B cell (primary cell): ENCODE data around the gene NOTCH4. TPM values are rescaled to one million over a fixed set of nuclear protein-coding genes. Genes with fewer than 3 reads are reported as not detected.

Experiments used
- ATAC-seq: fragments of 200-7000 bp; cut with Tn5 transposase; one replicate; pipeline ENCODE4 v1.10.0; 2021; ENCODE audit warnings: low read depth, mild to moderate bottlenecking, moderate number of reproducible peaks, moderate library complexity
- CTCF ChIA-PET: fragments of 350-600 bp; sonication (Branson Sonifier 250); formaldehyde crosslinking; loops from one replicate; lab custom pipeline; 2021; ENCODE audit warnings: antibody characterized with exemption, inconsistent platforms; lab: Charles Lee
- POLR2A ChIA-PET: fragments of 350-600 bp; sonication (Branson Sonifier 250); formaldehyde crosslinking; loops from one replicate; lab custom pipeline; 2021; ENCODE audit warnings: antibody characterized with exemption; lab: Charles Lee
- DNase-seq: peaks from one replicate; pipeline ENCODE4 v3.0.0; 2013
- H2AFZ ChIP-seq: 2 replicates; pipeline ENCODE4 v1.6.1; 2012; ENCODE audit warnings: mild to moderate bottlenecking, low read depth, low read length; ENCODE audit not compliant: insufficient read depth, poor library complexity, severe bottlenecking
- H3K27ac ChIP-seq, 2 donors: 1 replicate in 1 of 2; 2 replicates in 1 of 2; pipeline ENCODE4 v1.5.1; 2012 to 2013; ENCODE audit warnings: low read length in 2 of 2, mild to moderate bottlenecking in 2 of 2, moderate library complexity in 1 of 2
- H3K27me3 ChIP-seq, 4 experiments: fragments of 200-600 bp in 1 of 4; sonication (generic) in 1 of 4; replicated peaks in 1 of 4; 1 replicate in 2 of 4; 2 replicates in 2 of 4; pipeline versions ENCODE4 v1.6.1 to v1.7.0; 2013 to 2016; ENCODE audit warnings: low read length in 3 of 4, mild to moderate bottlenecking in 2 of 4, mixed read lengths in 1 of 4, moderate library complexity in 1 of 4; ENCODE audit not compliant: insufficient read depth in 4 of 4, control insufficient read depth in 3 of 4; ENCODE audit errors: control extremely low read depth in 1 of 4
- H3K36me3 ChIP-seq, 2 experiments: replicated peaks in 1 of 2; 1 replicate in 1 of 2; 2 replicates in 1 of 2; pipeline versions ENCODE4 v1.6.1 to v1.7.1; 2013; ENCODE audit warnings: low read length in 1 of 2; ENCODE audit not compliant: insufficient read depth in 2 of 2, control insufficient read depth in 1 of 2; ENCODE audit errors: control extremely low read depth in 1 of 2, extremely low read depth in 1 of 2
- H3K4me1 ChIP-seq, 2 donors: fragments of 200-600 bp in 1 of 2; sonication (generic) in 1 of 2; 1 replicate in 1 of 2; 2 replicates in 1 of 2; pipeline versions ENCODE4 v1.5.1 to v1.6.1; 2013 to 2017; ENCODE audit warnings: low read length in 2 of 2; ENCODE audit not compliant: control insufficient read depth in 2 of 2, insufficient read depth in 2 of 2
- H3K4me2 ChIP-seq: replicated peaks from 2 replicates; pipeline ENCODE3; 2012; ENCODE audit warnings: mild to moderate bottlenecking, low read depth, low read length; ENCODE audit not compliant: poor library complexity, severe bottlenecking
- H3K4me3 ChIP-seq, 5 experiments: fragments of 200-600 bp in 1 of 5; sonication (generic) in 1 of 5; 1 replicate in 3 of 5; 2 replicates in 2 of 5; pipeline versions ENCODE4 v1.5.1 to v1.7.0; 2011 to 2016; ENCODE audit warnings: low read length in 4 of 5, mild to moderate bottlenecking in 4 of 5, low read depth in 2 of 5, control low read depth in 1 of 5, moderate library complexity in 1 of 5; ENCODE audit not compliant: insufficient read depth in 1 of 5; ENCODE audit errors: control extremely low read depth in 1 of 5, extremely low read depth in 1 of 5
- H3K79me2 ChIP-seq: fragments of 200-600 bp; sonication (generic); one replicate; pipeline ENCODE4 v1.6.0; 2016; ENCODE audit warnings: low read length; ENCODE audit not compliant: control insufficient read depth, insufficient read depth
- H3K9ac ChIP-seq: fragments of 200-600 bp; sonication (generic); 2 replicates; pipeline ENCODE4 v1.6.1; 2017; ENCODE audit warnings: mild to moderate bottlenecking, low read length, moderate library complexity
- H3K9me3 ChIP-seq, 3 donors: one replicate each; pipeline versions ENCODE4 v1.6.1 to v1.7.1; 2013; ENCODE audit warnings: low read length in 2 of 3; ENCODE audit not compliant: control insufficient read depth in 2 of 3, insufficient read depth in 1 of 3; ENCODE audit errors: control extremely low read depth in 1 of 3
- H4K20me1 ChIP-seq: 2 replicates; pipeline ENCODE4 v1.6.0; 2012; ENCODE audit warnings: mild to moderate bottlenecking, low read length; ENCODE audit not compliant: insufficient read depth, control insufficient read depth, poor library complexity, severe bottlenecking
- H3K27ac Mint-ChIP-seq: one replicate; pipeline ENCODE4 v1.8.0; 2021; ENCODE audit warnings: mixed read lengths
- H3K27me3 Mint-ChIP-seq: one replicate; pipeline ENCODE4 v1.8.0; 2021; ENCODE audit warnings: mixed read lengths
- H3K4me1 Mint-ChIP-seq: one replicate; pipeline ENCODE4 v1.8.0; 2021; ENCODE audit warnings: mixed read lengths
- H3K4me3 Mint-ChIP-seq: one replicate; pipeline ENCODE4 v1.8.0; 2021; ENCODE audit warnings: mixed read lengths
- H3K9me3 Mint-ChIP-seq: one replicate; pipeline ENCODE4 v1.8.0; 2022; ENCODE audit warnings: mixed read lengths; ENCODE audit not compliant: insufficient read depth
- EZH2 ChIP-seq: IDR thresholded peaks from 2 replicates; pipeline ENCODE4 v1.6.1; 2012; ENCODE audit warnings: borderline replicate concordance, low read depth, mild to moderate bottlenecking, moderate library complexity, low read length; ENCODE audit not compliant: insufficient read depth, poor library complexity, severe bottlenecking
- WGBS: methylation state at CpG from one replicate; pipeline ENCODE4 v1.1.5; 2013; ENCODE audit warnings: missing lambda C conversion rate; ENCODE audit not compliant: insufficient coverage; 5-methylcytosine and 5-hydroxymethylcytosine counted together
- intact Hi-C: fragments of 100-400 bp; cut with micrococcal nuclease; formaldehyde crosslinking; loops from one replicate; pipeline ENCODE4 v1.10.0; 2022
- polyA plus RNA-seq: library from polyadenylated mRNA; depleted of rRNA; stranded (reverse); fragments of >200 nt; gene quantifications from 2 replicates; pipeline ENCODE4 v1.2.3, GENCODE V29; 2012
- total RNA-seq, 2 donors: library from RNA; stranded (reverse); fragments of 120-200 nt in 1 of 2; gene quantifications; 1 replicate in 1 of 2; 2 replicates in 1 of 2; pipeline versions ENCODE4 v1.2.3 to v1.2.4, GENCODE V29; 2013 to 2022
- TF ChIP-seq, protein P1 (sequence below): fragments of 200-600 bp; IDR thresholded peaks from one replicate; pipeline ENCODE4 v1.8.0; 2022; ENCODE audit warnings: antibody characterized with exemption, mild to moderate bottlenecking

The NOTCH4 gene
- total and polyA plus RNA-seq, 2 donors (not counting 1 experiment from before 2014, with no cell fraction given) = 6.3 to 10.3 TPM

DNA sequence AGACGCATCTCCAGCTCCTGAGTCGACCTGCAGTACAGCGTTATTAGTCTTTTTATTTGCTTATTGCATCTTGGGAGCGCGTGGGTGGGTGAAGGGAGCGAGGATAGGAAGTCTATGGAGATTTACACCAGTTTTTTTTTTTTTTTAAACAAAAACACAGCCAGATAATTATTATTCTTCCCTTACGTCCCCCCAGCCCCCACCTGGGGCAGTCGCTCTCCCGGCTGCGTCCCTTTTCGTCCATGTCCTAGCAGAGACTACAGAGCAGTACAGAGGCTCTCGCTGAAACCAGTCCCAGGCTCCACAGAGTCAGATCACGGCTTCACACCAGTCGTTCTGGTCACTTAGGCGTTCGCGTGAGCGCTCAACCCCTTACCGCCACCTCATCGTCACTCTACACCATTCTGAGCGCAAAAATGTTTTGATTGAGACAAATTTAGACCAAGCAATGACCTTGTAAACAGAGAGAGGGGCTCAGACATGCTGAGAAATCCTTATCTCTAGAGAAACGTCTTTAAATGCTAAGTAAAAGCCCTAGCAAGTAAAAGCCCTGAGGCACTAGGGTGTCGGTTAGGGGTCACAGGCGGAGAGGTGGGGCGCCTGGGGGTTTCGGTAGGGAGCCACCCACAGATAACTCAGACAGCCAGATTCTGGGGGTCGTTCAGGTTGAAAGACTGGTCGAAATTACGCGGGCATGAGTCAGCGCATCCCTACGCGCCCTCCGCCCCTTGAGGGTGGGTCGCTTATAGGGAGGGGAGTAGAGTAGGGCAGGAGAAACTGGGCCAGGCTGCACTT is 70.9 kb downstream of the NOTCH4 start:
- ChIA-PET POLR2A (interaction anchor here (0.6 to 0.7 kb wide), 3 partner anchors 55 to 1535 kb away, joined by 3 to 5 read pairs (median 5); partner anchors contain the start of gene MRPS18B), CTCF (interaction anchor here (0.5 to 0.7 kb wide), 3 partner anchors 92 to 1195 kb away, joined by 3 to 5 read pairs (median 3); no protein-coding TSS in a partner anchor)
- peaks cover 44% of the 10 kb centered on the region for H3K27me3 Mint-ChIP-seq
- H3K4me1 Mint-ChIP-seq = peaks cover 57% of the 10 kb centered on the region
- Histone ChIP-seq H3K27ac (no peak overlapping the region), H3K4me3 (no peak overlapping the region), H4K20me1 (no peaks in the 10 kb centered on the region), H2AFZ (no peak overlapping the region), H3K27me3 (peaks cover 0 to 63% (median 25%) of the 10 kb centered on the region in 4 experiments), H3K9me3 (peaks cover 0 to 16% (median 3%) of the 10 kb centered on the region in 3 donors), H3K9ac (no peak overlapping the region), H3K4me2 (peak overlapping the region; percentile 24), H3K79me2 (no peaks in the 10 kb centered on the region), H3K4me1 (peaks cover 34 to 42% of the 10 kb centered on the region in 2 donors), H3K36me3 (no peaks in the 10 kb centered on the region)
- DNase-seq (no peak), ATAC-seq (no peak)
- no peaks in the 10 kb centered on the region for H3K9me3 Mint-ChIP-seq
- WGBS = 64% methylated on average over 27 of the region's 35 CpGs
- TF ChIP-seq, protein P1, sequence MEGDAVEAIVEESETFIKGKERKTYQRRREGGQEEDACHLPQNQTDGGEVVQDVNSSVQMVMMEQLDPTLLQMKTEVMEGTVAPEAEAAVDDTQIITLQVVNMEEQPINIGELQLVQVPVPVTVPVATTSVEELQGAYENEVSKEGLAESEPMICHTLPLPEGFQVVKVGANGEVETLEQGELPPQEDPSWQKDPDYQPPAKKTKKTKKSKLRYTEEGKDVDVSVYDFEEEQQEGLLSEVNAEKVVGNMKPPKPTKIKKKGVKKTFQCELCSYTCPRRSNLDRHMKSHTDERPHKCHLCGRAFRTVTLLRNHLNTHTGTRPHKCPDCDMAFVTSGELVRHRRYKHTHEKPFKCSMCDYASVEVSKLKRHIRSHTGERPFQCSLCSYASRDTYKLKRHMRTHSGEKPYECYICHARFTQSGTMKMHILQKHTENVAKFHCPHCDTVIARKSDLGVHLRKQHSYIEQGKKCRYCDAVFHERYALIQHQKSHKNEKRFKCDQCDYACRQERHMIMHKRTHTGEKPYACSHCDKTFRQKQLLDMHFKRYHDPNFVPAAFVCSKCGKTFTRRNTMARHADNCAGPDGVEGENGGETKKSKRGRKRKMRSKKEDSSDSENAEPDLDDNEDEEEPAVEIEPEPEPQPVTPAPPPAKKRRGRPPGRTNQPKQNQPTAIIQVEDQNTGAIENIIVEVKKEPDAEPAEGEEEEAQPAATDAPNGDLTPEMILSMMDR = no peak
- no peak for TF ChIP-seq EZH2
- H3K4me3 Mint-ChIP-seq = peak overlapping the region; percentile 99
- no peak overlapping the region for H3K27ac Mint-ChIP-seq
- intact Hi-C loops = loop anchor here (10.0 kb wide), 1 partner anchor 108 kb away; no protein-coding TSS in a partner anchor
